Stomach (tissue), 4 donors: ENCODE data around the gene SBF2.

Experiments
- EP300 ChIP-seq: sonication (generic); formaldehyde crosslinking; IDR thresholded peaks from one replicate; pipeline ENCODE4 v1.6.1; 2017; ENCODE audit warnings: antibody characterized with exemption
- POLR2A ChIP-seq, 4 donors: fragments of 450-650 bp; IDR thresholded peaks; one replicate each; pipeline ENCODE4 v1.6.1; 2016; ENCODE audit warnings: antibody characterized with exemption in 4 of 4, control low read depth in 2 of 4, mild to moderate bottlenecking in 1 of 4, moderate library complexity in 1 of 4
- POLR2AphosphoS5 ChIP-seq, 3 donors: sonication (generic); formaldehyde crosslinking; IDR thresholded peaks; one replicate each; pipeline ENCODE4 v1.6.1; 2016; ENCODE audit warnings: antibody characterized with exemption in 3 of 3
- TF ChIP-seq, protein P1 (sequence below), 7 experiments: fragments of 450-650 bp in 4 of 7; fragments of 200-600 bp in 3 of 7; sonication (generic) in 3 of 7; IDR thresholded peaks; one replicate each; pipeline ENCODE4 v1.5.1; 2016 to 2019; ENCODE audit warnings: antibody characterized with exemption in 7 of 7, control low read depth in 2 of 7, mild to moderate bottlenecking in 1 of 7

- no peak for TF ChIP-seq POLR2A (IDR thresholded peaks at IDR 0.05)
- TF ChIP-seq, protein P1, sequence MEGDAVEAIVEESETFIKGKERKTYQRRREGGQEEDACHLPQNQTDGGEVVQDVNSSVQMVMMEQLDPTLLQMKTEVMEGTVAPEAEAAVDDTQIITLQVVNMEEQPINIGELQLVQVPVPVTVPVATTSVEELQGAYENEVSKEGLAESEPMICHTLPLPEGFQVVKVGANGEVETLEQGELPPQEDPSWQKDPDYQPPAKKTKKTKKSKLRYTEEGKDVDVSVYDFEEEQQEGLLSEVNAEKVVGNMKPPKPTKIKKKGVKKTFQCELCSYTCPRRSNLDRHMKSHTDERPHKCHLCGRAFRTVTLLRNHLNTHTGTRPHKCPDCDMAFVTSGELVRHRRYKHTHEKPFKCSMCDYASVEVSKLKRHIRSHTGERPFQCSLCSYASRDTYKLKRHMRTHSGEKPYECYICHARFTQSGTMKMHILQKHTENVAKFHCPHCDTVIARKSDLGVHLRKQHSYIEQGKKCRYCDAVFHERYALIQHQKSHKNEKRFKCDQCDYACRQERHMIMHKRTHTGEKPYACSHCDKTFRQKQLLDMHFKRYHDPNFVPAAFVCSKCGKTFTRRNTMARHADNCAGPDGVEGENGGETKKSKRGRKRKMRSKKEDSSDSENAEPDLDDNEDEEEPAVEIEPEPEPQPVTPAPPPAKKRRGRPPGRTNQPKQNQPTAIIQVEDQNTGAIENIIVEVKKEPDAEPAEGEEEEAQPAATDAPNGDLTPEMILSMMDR (IDR thresholded peaks at IDR 0.05) = no peak
- TF ChIP-seq POLR2AphosphoS5 (IDR thresholded peaks at IDR 0.05) = no peak
- TF ChIP-seq EP300 = no peak
Observed at GRCh38 chr11:10066441-10066840, 227.6 kb downstream of the SBF2 start.
